Left kidney (tissue), 1 donor: ENCODE results near the gene BLNK. TPM values are rescaled to one million over a fixed set of nuclear protein-coding genes. Genes with fewer than 3 reads are reported as not detected.

Experiments used
- polyA plus RNA-seq: library from polyadenylated mRNA; unstranded; fragments of 120-200 nt; gene quantifications from one replicate; pipeline ENCODE4 v1.2.1, GENCODE V29; 2013; ENCODE audit not compliant: insufficient read length

Gene BLNK
- polyA plus RNA-seq, 1 donor = 53.6 TPM

Other genes starting within 250 kb of the BLNK start
- 21.4 TPM for gene CCNJ, start 228.0 kb downstream of the BLNK start, polyA plus RNA-seq
- 69.9 TPM for gene ZNF518A, start 141.3 kb downstream of the BLNK start, polyA plus RNA-seq
- gene DNTT, start 32.9 kb upstream of the BLNK start, polyA plus RNA-seq = 0.10 TPM
- gene OPALIN, start 87.4 kb upstream of the BLNK start, polyA plus RNA-seq = not detected
- 0.78 TPM for gene TLL2, start 242.4 kb upstream of the BLNK start, polyA plus RNA-seq